AG10803 (cell line): ENCODE measurements around the gene TBC1D22A.

Experiments used
- DNase-seq: peaks from one replicate; pipeline ENCODE4 v3.0.0; 2010; ENCODE audit warnings: low read depth
- H3K4me3 ChIP-seq: 2 replicates; pipeline ENCODE4 v1.5.1; 2011; ENCODE audit warnings: mild to moderate bottlenecking, low read length, control low read depth
- TF ChIP-seq, protein P1 (sequence below): conservative IDR thresholded peaks from 2 replicates; pipeline ENCODE4 v1.5.1; 2011; ENCODE audit warnings: mild to moderate bottlenecking, low read length, control low read depth, inconsistent platforms

Gene TBC1D22A

DNA sequence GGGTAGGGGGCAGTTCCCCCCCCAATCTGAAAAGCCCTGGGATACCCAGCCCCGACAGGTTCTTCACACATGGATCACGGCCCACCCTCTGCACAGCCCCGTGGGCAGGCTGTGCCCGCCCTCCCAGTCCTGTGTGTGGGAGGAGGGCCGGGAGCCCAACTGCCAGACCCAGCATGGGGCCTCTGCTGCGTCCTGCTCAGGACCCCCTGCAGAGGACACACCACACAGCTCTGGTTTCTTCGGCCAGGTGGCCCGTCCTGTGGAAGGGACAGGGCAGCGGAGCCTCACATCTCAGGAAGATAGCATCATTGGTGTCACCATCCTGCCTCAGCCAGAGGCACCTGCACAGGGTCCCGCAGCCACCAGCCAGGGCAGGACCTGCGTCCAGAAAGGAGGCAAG, 396.0 kb downstream of the TBC1D22A start:
- no peak for DNase-seq
- TF ChIP-seq, protein P1, sequence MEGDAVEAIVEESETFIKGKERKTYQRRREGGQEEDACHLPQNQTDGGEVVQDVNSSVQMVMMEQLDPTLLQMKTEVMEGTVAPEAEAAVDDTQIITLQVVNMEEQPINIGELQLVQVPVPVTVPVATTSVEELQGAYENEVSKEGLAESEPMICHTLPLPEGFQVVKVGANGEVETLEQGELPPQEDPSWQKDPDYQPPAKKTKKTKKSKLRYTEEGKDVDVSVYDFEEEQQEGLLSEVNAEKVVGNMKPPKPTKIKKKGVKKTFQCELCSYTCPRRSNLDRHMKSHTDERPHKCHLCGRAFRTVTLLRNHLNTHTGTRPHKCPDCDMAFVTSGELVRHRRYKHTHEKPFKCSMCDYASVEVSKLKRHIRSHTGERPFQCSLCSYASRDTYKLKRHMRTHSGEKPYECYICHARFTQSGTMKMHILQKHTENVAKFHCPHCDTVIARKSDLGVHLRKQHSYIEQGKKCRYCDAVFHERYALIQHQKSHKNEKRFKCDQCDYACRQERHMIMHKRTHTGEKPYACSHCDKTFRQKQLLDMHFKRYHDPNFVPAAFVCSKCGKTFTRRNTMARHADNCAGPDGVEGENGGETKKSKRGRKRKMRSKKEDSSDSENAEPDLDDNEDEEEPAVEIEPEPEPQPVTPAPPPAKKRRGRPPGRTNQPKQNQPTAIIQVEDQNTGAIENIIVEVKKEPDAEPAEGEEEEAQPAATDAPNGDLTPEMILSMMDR, result no peak
- no peak overlapping the region for H3K4me3 ChIP-seq

GRCh38 chr22:47159592-47159991, 397.1 kb downstream of the TBC1D22A start:
- no peak overlapping the region for H3K4me3 ChIP-seq
- no peak for DNase-seq
- TF ChIP-seq, protein P1, result no peak

GRCh38 chr22:47160141-47160541, 397.7 kb downstream of the TBC1D22A start:
- no peak overlapping the region for H3K4me3 ChIP-seq
- TF ChIP-seq, protein P1, result no peak
- no peak for DNase-seq

DNA sequence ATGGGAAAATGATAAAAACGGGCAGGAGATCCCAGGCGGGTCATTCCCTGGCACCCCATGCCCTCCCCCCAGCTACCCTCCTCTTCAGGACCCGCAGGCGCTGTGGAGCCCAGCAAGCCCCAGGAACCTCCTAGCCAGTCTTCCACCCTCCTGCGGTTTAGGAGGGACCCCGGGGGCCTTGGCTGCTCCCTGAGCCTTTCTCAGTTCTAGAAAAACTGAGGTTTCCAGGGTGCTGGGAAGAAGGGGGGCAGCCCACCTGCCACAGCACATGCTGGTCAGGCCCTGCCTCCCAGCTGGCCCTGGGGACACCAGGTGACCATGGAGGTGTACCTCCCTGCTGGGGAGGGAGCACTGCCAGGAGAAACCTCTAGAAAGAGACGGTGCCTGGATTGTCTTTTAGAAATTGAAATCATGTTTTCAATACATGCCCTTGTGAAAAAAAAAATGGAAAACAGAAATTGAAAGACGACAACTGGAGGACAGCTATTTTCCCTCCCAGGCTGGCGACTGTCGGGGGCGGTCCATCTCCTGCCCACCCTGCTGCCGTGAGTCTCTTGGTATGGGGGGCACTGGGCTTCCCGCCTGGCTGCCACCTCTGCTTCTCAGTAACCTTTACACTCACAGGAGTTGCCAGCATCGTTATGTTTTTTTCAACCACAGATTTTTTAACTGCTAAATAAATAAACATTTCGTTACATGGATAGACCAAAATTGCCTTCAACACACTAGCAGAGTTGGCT, 398.5 kb downstream of the TBC1D22A start:
- DNase-seq, result no peak
- TF ChIP-seq, protein P1, result no peak
- no peak overlapping the region for H3K4me3 ChIP-seq

DNA sequence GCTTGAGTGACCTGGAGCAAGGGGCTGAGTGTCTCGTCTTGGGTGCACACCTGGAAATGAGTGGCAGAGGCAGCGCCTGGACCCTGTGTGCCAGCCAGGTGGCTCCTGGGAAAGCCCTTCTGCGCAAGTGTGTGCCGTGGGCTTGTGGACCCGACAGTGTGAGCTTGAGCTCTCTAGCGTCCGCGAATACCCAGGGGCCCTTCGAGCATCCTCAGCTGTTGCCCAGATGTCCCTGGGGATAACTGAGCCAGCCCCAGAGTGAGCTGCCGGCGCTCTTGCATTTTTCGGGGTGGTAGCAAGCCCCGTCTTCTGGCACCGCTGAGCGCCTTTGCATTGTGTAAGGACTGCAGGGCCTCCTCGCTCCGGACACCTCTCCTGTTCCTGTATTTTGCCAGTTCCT, 399.2 kb downstream of the TBC1D22A start:
- peak; percentile 53 for DNase-seq
- TF ChIP-seq, protein P1, result no peak
- H3K4me3 ChIP-seq, result no peak overlapping the region

- no peak for DNase-seq
- TF ChIP-seq, protein P1, result no peak
- H3K4me3 ChIP-seq, result no peak overlapping the region
These were observed 400.4 kb downstream of the TBC1D22A start for GRCh38 chr22:47162865-47163264.

GRCh38 chr22:47163481-47163855, 401.0 kb downstream of the TBC1D22A start:
- TF ChIP-seq, protein P1, result no peak
- DNase-seq, result no peak
- H3K4me3 ChIP-seq, result no peak overlapping the region
